T-helper 2 cell (primary cell): ENCODE results near the gene PCDH9.

Source experiments
- DNase-seq, 5 experiments: peaks; one replicate each; pipeline versions ENCODE4 v3.0.0 to v3.0.0-alpha.2; 2012 to 2022

The PCDH9 gene

GRCh38 chr13:66359393-66359792 is 870.7 kb downstream of the PCDH9 start:
- DNase-seq, result no peak

- no peak for DNase-seq
These were observed 871.6 kb downstream of the PCDH9 start for GRCh38 chr13:66358564-66358963.

GRCh38 chr13:66357463-66357862 is 872.7 kb downstream of the PCDH9 start:
- no peak for DNase-seq

- no peak for DNase-seq
These were observed 875.0 kb downstream of the PCDH9 start for GRCh38 chr13:66354879-66355751.

GRCh38 chr13:66353664-66354063 is 876.5 kb downstream of the PCDH9 start:
- no peak for DNase-seq

GRCh38 chr13:66349966-66350365 is 880.2 kb downstream of the PCDH9 start:
- no peak for DNase-seq

- no peak for DNase-seq
These were observed 881.1 kb downstream of the PCDH9 start for GRCh38 chr13:66348745-66349690.

- no peak for DNase-seq
These were observed 882.5 kb downstream of the PCDH9 start for GRCh38 chr13:66347486-66348117.

- no peak for DNase-seq
These were observed 884.2 kb downstream of the PCDH9 start for GRCh38 chr13:66345971-66346370.

- no peak for DNase-seq
These were observed 884.7 kb downstream of the PCDH9 start for GRCh38 chr13:66345518-66345810.

- no peak for DNase-seq
These were observed 885.2 kb downstream of the PCDH9 start for GRCh38 chr13:66344805-66345517.

- DNase-seq, result no peak
These were observed 886.8 kb downstream of the PCDH9 start for GRCh38 chr13:66343224-66343828.

GRCh38 chr13:66341635-66342377 is 888.3 kb downstream of the PCDH9 start:
- no peak for DNase-seq

GRCh38 chr13:66339214-66339613 is 890.9 kb downstream of the PCDH9 start:
- DNase-seq, result no peak

GRCh38 chr13:66338542-66338941 is 891.6 kb downstream of the PCDH9 start:
- no peak for DNase-seq

- DNase-seq, result no peak
These were observed 894.5 kb downstream of the PCDH9 start for GRCh38 chr13:66335626-66336025.

- no peak for DNase-seq
These were observed 900.1 kb downstream of the PCDH9 start for GRCh38 chr13:66329988-66330451.

- no peak for DNase-seq
These were observed 901.7 kb downstream of the PCDH9 start for GRCh38 chr13:66328476-66328875.

GRCh38 chr13:66323745-66324347 is 906.3 kb downstream of the PCDH9 start:
- DNase-seq, result no peak

GRCh38 chr13:66322936-66323335 is 907.2 kb downstream of the PCDH9 start:
- no peak for DNase-seq

- DNase-seq, result no peak
These were observed 907.9 kb downstream of the PCDH9 start for GRCh38 chr13:66322193-66322740.
